ENCODE measurements around the gene UGT2B10.
"Not testable (repeated sequence)": the region's sequence is repeated elsewhere in the genome, so short reads cannot be mapped to it uniquely, and the experiment has no call there.

Gene UGT2B10

GRCh38 chr4:68815617-68816409 is at the start of gene UGT2B10:
Gene UGT2B10, plus strand, starts transcription at chr4:68815994. Its CDS starts 26 bp downstream, at chr4:68816020.
- DNase-seq, result not testable (repeated sequence)

- not testable (repeated sequence) for DNase-seq
Measured at GRCh38 chr4:68771836-68772235, 44.0 kb upstream of the UGT2B10 start.

DNA sequence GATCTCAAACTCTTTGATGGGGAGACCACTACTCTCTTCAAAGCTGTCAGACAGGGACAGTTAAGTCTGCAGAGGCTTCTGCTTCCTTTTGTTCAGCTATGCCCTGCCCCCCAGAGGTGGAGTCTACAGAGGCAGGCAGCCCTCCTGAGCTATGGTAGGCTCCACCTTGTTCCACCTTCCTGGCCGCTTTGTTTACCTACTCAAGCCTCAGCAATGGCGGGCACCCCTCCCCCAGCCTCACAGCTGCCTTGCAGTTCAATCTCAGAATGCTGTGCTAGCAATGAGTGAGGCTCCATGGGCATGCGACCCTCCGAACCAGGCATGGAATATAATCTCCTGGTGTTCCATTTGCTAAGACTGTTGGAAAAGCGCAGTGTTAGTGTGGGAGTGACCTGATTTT is 42.1 kb upstream of the UGT2B10 start:
- DNase-seq, result no peak

DNA sequence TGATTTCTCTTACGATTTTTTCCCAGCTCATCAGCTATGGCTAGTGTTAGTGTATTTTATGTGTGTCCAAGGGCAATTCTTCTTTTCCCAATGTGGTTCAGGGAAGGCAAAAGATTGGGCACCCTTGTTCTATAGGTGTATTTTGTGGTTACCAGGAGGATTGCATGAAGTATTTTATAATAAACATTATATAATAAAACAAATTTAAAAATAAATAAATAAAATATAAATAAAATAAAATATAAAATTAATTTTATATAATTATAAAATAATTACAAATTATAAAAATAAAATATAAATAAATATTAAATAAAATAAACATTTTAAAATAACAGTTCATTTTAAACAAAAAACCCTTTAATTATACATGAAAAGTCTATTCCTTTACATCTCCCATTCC is 35.6 kb upstream of the UGT2B10 start:
- no peak for DNase-seq

GRCh38 chr4:68797048-68797447 is 18.7 kb upstream of the UGT2B10 start:
- DNase-seq, result no peak

GRCh38 chr4:68797618-68798017 is 18.2 kb upstream of the UGT2B10 start:
- no peak for DNase-seq

GRCh38 chr4:68803013-68803412 is 12.8 kb upstream of the UGT2B10 start:
- DNase-seq, result no peak

GRCh38 chr4:68808060-68808459 is 7.7 kb upstream of the UGT2B10 start:
- DNase-seq, result no peak

GRCh38 chr4:68810919-68811318 is 4.9 kb upstream of the UGT2B10 start:
- no peak for DNase-seq

DNA sequence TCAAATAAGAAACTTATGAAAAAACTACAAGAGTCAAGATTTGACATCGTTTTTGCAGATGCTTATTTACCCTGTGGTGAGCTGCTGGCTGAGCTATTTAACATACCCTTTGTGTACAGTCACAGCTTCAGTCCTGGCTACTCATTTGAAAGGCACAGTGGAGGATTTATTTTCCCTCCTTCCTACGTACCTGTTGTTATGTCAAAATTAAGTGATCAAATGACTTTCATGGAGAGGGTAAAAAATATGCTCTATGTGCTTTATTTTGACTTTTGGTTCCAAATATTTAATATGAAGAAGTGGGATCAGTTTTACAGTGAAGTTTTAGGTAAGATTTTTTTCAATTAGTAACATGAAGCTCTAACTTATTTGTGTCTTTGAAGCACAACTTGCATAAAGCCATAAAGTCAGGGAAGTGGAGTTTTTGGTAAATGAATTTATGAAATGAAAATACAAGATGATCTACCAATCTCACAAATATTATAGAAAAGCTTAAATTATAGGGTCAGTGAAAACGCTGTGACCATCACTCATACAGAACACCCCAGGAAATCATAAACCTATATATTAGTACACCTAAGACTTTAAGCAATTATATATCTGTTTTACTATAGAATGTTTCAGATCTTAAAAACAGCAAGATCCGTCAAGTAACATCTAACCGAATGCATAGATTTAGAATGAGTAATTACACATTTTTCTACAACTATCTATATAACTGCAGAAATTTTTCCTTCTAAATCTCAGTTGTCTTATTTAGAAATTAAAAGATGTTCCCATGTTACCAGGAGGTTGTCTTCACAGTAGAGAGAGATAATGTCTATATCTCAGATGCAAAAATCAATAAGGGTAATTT is 844 bp downstream of the UGT2B10 start:
- DNase-seq, result not testable (repeated sequence)

GRCh38 chr4:68817386-68817785 is 1.6 kb downstream of the UGT2B10 start:
- no peak for DNase-seq

DNA sequence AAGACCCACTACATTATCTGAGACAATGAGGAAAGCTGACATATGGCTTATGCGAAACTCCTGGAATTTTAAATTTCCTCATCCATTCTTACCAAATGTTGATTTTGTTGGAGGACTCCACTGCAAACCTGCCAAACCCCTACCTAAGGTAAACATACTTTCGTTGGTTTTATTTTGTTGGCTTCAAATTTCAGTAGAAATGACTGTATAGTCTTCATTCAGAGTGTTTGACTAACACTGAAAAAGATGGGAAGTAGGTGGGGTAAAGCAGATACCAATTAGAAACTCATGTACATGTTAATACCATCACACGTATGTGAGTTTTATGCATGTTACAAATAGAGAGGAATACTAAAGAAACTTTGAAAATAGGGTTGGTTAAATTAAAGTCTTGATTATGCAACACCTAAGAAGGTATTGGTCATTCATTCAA is 2.3 kb downstream of the UGT2B10 start:
- DNase-seq, result not testable (repeated sequence)

GRCh38 chr4:68831642-68832041 is 15.8 kb downstream of the UGT2B10 start:
- DNase-seq, result no peak

DNA sequence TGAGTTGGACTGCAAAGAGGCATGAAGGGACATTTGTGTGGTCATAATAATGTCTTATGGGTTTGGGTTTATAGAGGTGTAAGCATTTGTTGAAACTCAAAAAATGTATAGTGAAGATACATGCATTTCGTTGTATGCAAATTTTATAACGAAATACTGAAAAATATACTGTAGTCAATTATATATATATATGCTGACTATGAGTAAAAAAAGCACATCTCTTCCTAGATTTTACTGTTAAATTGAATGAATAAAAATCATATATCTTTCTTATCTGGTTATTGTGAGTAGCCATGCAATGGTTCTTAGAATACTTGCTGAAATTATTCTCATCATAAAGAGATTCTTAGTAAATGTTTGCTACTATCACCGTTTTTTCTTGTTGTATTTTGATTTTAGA is 34.5 kb downstream of the UGT2B10 start:
- DNase-seq, result no peak

DNA sequence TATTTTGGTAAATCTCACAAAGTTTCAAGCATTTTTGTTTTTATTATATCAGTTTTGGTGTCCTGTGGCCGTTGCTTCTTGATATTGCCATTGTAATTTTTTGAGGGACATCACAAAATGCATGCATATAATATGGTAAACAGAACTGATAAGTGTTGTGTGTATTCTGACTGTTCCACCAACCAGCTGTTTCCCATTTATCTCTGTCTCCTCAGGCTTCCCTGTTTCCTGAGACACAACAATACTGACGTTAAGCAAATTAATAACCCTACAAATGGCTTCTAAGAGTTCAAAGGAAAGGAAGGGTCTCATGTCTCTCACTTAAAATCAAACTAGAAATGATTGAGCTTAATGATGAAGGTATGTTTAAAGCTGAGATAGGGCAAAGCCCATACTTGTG is 40.0 kb downstream of the UGT2B10 start:
- no peak for DNase-seq

DNA sequence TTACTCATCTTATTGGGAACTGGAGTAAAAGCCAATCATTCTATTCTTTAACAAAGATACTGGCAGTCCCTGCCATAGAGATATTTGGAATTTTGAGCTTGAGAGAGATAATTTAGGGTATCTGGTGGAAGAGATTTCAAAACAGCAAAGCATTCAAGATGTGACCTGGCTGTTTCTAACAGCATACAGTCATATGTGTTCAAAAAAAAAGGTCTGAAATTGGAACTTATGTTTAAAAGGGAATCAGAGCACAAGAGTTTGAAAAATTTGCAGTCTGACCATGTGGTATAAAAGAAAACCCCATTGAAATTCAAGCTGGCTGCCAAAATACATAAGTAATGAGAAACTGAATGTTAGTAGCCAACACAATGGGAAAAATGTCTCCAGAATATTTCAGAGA is 42.2 kb downstream of the UGT2B10 start:
- no peak for DNase-seq

GRCh38 chr4:68859655-68860054 is 43.9 kb downstream of the UGT2B10 start:
- no peak for DNase-seq

DNA sequence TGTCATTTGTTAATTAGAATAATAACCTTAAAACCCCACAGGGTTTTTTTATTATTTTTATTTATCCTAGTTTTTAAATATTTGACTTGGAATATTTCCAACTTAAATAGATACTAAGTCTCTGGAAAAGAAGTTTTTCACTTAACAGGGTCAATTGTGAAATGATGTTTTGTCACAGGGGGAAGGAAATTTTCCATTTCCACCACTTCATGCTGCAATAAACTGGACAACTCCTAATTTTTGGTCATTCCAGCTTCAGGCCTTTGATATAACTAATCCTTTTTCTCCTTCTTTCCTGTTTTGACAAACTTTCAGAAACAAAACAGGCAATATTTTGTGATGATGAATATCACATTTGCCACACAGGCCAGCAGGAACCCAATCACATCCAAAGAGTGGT is 45.3 kb downstream of the UGT2B10 start:
- DNase-seq, result no peak

DNA sequence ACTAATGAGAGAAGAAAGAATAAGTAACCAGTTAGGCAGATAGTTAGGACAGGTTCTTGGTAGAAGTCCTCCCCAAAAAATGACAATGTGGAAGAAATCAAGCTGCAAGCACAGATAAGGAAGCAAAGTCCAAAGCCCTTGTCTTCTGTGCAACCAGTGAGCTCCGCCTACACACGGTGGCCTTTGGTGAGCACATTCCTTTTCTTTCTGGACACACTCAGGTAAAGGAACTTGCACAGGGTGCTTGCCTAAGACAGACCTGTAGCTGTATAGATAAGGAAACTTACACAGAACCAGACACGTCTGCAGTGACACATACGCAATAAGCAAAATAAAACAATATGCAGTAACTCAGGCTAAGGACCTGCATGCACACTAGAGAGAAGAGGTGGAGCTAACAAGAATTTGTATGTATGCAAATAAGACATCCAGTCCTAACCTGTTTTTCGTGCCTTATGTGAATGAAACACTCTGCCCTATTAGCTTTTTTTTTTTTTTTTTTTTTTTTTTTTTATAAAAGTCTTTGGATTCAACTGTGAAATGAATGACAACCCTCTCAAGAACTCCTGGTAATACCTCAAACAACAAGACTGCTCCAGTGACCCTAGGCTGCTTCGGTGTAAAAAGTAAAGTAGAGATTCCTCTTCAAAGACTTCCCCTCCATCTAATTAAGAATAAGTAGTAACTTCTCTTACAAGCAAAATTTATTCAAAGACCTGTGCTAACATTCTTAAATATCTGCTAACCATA is 48.8 kb downstream of the UGT2B10 start:
- DNase-seq, result no peak

- no peak for DNase-seq
Measured at GRCh38 chr4:68865188-68865638, 49.4 kb downstream of the UGT2B10 start.

GRCh38 chr4:68865760-68866159 is 50.0 kb downstream of the UGT2B10 start:
- DNase-seq, result no peak

DNA sequence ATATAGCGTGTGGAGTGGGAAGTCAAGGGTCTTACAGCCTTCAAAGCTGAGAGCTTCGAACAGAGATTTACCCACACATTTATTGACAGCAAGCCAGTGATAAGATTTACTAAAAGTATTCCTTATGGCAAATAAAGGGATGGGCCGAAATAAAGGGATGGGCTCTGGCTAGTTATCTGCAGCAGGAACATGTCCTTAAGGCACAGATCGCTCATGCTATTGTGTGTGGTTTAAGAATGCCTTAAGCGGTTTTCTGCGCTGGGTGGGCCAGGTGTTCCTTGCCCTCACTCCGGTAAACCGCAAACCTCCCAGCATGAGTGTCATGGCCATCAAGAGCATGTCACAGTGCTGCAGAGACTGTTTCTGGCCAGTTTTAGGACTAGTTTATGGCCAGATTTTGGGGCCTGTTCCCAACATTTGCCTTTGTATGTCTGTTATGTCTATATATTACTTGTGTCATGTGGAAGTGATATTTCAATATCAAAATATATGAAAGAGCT is 53.5 kb downstream of the UGT2B10 start:
- DNase-seq, result no peak
